NCI-H2196 (cell line): ENCODE data around the gene REG4.
"Not testable (repeated sequence)": the region's sequence is repeated elsewhere in the genome, so short reads cannot be mapped to it uniquely, and the experiment has no call there.

ENCODE experiments used
- DNase-seq: peaks from one replicate; lab custom pipeline; 2025; ENCODE audit not compliant: unreplicated experiment; lab: John Stamatoyannopoulos, UW

REG4 gene

GRCh38 chr1:119811387-119811786 lies at the start of gene REG4:
TSS of gene REG4 (minus strand) at chr1:119811460. CDS start at chr1:119808769, 2,691 bp downstream.
- no peak for DNase-seq

GRCh38 chr1:119859647-119860046 lies 48.4 kb upstream of the REG4 start:
- DNase-seq, result no peak

- DNase-seq, result not testable (repeated sequence)
These were observed 47.4 kb upstream of the REG4 start for GRCh38 chr1:119858556-119859214.

- DNase-seq, result no peak
These were observed 46.9 kb upstream of the REG4 start for GRCh38 chr1:119858126-119858525.

GRCh38 chr1:119853155-119853554 lies 41.9 kb upstream of the REG4 start:
- no peak for DNase-seq

GRCh38 chr1:119844206-119844605 lies 32.9 kb upstream of the REG4 start:
- not testable (repeated sequence) for DNase-seq

GRCh38 chr1:119841306-119841705 lies 30.0 kb upstream of the REG4 start:
- no peak for DNase-seq

GRCh38 chr1:119840745-119841144 lies 29.5 kb upstream of the REG4 start:
- DNase-seq, result no peak

GRCh38 chr1:119838236-119838635 lies 27.0 kb upstream of the REG4 start:
- DNase-seq, result no peak

GRCh38 chr1:119834990-119835389 lies 23.7 kb upstream of the REG4 start:
- no peak for DNase-seq

- DNase-seq, result no peak
These were observed 19.8 kb upstream of the REG4 start for GRCh38 chr1:119831027-119831426.

- DNase-seq, result no peak
These were observed 18.4 kb upstream of the REG4 start for GRCh38 chr1:119829625-119830024.

GRCh38 chr1:119829006-119829405 lies 17.7 kb upstream of the REG4 start:
- DNase-seq, result not testable (repeated sequence)

GRCh38 chr1:119828266-119828665 lies 17.0 kb upstream of the REG4 start:
- no peak for DNase-seq

GRCh38 chr1:119827010-119827409 lies 15.8 kb upstream of the REG4 start:
- no peak for DNase-seq

GRCh38 chr1:119822406-119822805 lies 11.1 kb upstream of the REG4 start:
- no peak for DNase-seq

- DNase-seq, result no peak
These were observed 6.9 kb upstream of the REG4 start for GRCh38 chr1:119818181-119818580.

GRCh38 chr1:119816407-119816806 lies 5.1 kb upstream of the REG4 start:
- no peak for DNase-seq

- DNase-seq, result no peak
These were observed 4.7 kb upstream of the REG4 start for GRCh38 chr1:119815928-119816327.

- DNase-seq, result no peak
These were observed 4.1 kb upstream of the REG4 start for GRCh38 chr1:119815361-119815760.

GRCh38 chr1:119814288-119814687 lies 3.0 kb upstream of the REG4 start:
- no peak for DNase-seq

- DNase-seq, result no peak
These were observed 811 bp upstream of the REG4 start for GRCh38 chr1:119811985-119812557.

- peak; percentile 56 for DNase-seq
These were observed 2.2 kb downstream of the REG4 start for GRCh38 chr1:119808972-119809550.
